Liver (tissue), 3 donors: ENCODE measurements around the gene CEND1.

Experiments
- ATF3 ChIP-seq: IDR thresholded peaks from 2 replicates; pipeline ENCODE4 v1.6.1; 2016; ENCODE audit warnings: antibody characterized with exemption
- CTCF ChIP-seq: fragments of 150-350 bp; IDR thresholded peaks from 2 replicates; pipeline ENCODE4 v1.5.1; 2017; ENCODE audit warnings: improper control_type of control experiment, low read depth, low read length; ENCODE audit not compliant: missing input control
- EGR1 ChIP-seq, 2 donors: IDR thresholded peaks; 2 replicates each; pipeline ENCODE4 v1.6.1; 2016 to 2018; ENCODE audit warnings: antibody characterized with exemption in 2 of 2, low read depth in 2 of 2
- FOXA2 ChIP-seq: IDR thresholded peaks from 2 replicates; pipeline ENCODE4 v1.6.1; 2016; ENCODE audit warnings: antibody characterized with exemption
- GABPA ChIP-seq, 2 donors: IDR thresholded peaks in 1 of 2; conservative IDR thresholded peaks in 1 of 2; 2 replicates each; pipeline ENCODE4 v1.6.1; 2016; ENCODE audit warnings: antibody characterized with exemption in 2 of 2, mild to moderate bottlenecking in 1 of 2, moderate library complexity in 1 of 2
- NR2F2 ChIP-seq: IDR thresholded peaks from 2 replicates; pipeline ENCODE4 v1.6.1; 2016; ENCODE audit warnings: antibody characterized with exemption
- RAD21 ChIP-seq, 2 donors: IDR thresholded peaks; 2 replicates each; pipeline ENCODE4 v1.6.1; 2016; ENCODE audit warnings: antibody characterized with exemption in 2 of 2, mild to moderate bottlenecking in 2 of 2
- RXRA ChIP-seq, 2 donors: IDR thresholded peaks; 2 replicates each; pipeline ENCODE4 v1.6.1; 2017 to 2018; ENCODE audit warnings: antibody characterized with exemption in 2 of 2, mild to moderate bottlenecking in 1 of 2
- SP1 ChIP-seq: IDR thresholded peaks from 2 replicates; pipeline ENCODE4 v1.6.1; 2018; ENCODE audit warnings: antibody characterized with exemption, mild to moderate bottlenecking
- TAF1 ChIP-seq: conservative IDR thresholded peaks from 2 replicates; pipeline ENCODE4 v1.6.1; 2016; ENCODE audit warnings: antibody characterized with exemption, mild to moderate bottlenecking
- YY1 ChIP-seq: IDR thresholded peaks from 2 replicates; pipeline ENCODE4 v1.6.1; 2016; ENCODE audit warnings: antibody characterized with exemption, mild to moderate bottlenecking
- ZBTB33 ChIP-seq: IDR thresholded peaks from 2 replicates; pipeline ENCODE4 v1.6.1; 2016; ENCODE audit warnings: antibody characterized with exemption
- TF ChIP-seq, protein P1 (sequence below): IDR thresholded peaks from 2 replicates; pipeline ENCODE4 v1.6.1; 2016; ENCODE audit warnings: antibody characterized with exemption, mild to moderate bottlenecking
- TF ChIP-seq, protein P2 (sequence below): IDR thresholded peaks from 2 replicates; pipeline ENCODE4 v1.6.1; 2016; ENCODE audit warnings: antibody characterized with exemption
- donor health status: healthy.
- donor health status: healthy.

- TF ChIP-seq CTCF (peak; percentile 1), GABPA (IDR thresholded peaks at IDR 0.05 in 1 of 2, conservative IDR thresholded peaks at IDR 0.05 in 1 of 2) (no peak), ZBTB33 (no peak), YY1 (no peak), RAD21 (IDR thresholded peaks at IDR 0.05) (no peak), NR2F2 (no peak), EGR1 (IDR thresholded peaks at IDR 0.05; ENCODE audit: low read depth in 2 of 2) (no peak), SP1 (no peak), TAF1 (no peak), RXRA (IDR thresholded peaks at IDR 0.05) (peak in 1 of 2 donors; percentile 34), FOXA2 (no peak), ATF3 (no peak)
- TF ChIP-seq, protein P1, sequence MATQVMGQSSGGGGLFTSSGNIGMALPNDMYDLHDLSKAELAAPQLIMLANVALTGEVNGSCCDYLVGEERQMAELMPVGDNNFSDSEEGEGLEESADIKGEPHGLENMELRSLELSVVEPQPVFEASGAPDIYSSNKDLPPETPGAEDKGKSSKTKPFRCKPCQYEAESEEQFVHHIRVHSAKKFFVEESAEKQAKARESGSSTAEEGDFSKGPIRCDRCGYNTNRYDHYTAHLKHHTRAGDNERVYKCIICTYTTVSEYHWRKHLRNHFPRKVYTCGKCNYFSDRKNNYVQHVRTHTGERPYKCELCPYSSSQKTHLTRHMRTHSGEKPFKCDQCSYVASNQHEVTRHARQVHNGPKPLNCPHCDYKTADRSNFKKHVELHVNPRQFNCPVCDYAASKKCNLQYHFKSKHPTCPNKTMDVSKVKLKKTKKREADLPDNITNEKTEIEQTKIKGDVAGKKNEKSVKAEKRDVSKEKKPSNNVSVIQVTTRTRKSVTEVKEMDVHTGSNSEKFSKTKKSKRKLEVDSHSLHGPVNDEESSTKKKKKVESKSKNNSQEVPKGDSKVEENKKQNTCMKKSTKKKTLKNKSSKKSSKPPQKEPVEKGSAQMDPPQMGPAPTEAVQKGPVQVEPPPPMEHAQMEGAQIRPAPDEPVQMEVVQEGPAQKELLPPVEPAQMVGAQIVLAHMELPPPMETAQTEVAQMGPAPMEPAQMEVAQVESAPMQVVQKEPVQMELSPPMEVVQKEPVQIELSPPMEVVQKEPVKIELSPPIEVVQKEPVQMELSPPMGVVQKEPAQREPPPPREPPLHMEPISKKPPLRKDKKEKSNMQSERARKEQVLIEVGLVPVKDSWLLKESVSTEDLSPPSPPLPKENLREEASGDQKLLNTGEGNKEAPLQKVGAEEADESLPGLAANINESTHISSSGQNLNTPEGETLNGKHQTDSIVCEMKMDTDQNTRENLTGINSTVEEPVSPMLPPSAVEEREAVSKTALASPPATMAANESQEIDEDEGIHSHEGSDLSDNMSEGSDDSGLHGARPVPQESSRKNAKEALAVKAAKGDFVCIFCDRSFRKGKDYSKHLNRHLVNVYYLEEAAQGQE: no peak
- TF ChIP-seq, protein P2, sequence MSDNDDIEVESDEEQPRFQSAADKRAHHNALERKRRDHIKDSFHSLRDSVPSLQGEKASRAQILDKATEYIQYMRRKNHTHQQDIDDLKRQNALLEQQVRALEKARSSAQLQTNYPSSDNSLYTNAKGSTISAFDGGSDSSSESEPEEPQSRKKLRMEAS: no peak
These were observed 27.3 kb downstream of the CEND1 start for GRCh38 chr11:762421-763072.
